Panc1 (cell line): ENCODE data around the gene NT5C2. TPM values are rescaled to one million over a fixed set of nuclear protein-coding genes. Genes with fewer than 3 reads are reported as not detected.

Source experiments
- ATAC-seq: fragments of 200-7000 bp; cut with Tn5 transposase; 2 replicates; pipeline ENCODE4 v1.9.1; 2020; ENCODE audit warnings: mild to moderate bottlenecking, moderate library complexity
- BruUV-seq: library from RNA; stranded (reverse); fragments of 400-500 nt; replicated peaks from 2 replicates; lab custom pipeline; 2021; lab: Mats Ljungman, UMichigan
- CTCF ChIA-PET: fragments of 300-600 bp; sonication (Branson Sonifier 250); formaldehyde crosslinking; loops from one replicate; lab custom pipeline; 2022; ENCODE audit warnings: antibody characterized with exemption; lab: Charles Lee
- POLR2A ChIA-PET: fragments of 300-600 bp; sonication (Branson Sonifier 250); formaldehyde crosslinking; loops from one replicate; lab custom pipeline; 2022; ENCODE audit warnings: antibody characterized with exemption; lab: Charles Lee
- DNase-seq: peaks from one replicate; pipeline ENCODE4 v3.0.0-alpha.2; 2010; ENCODE audit warnings: low read depth, low spot score
- H3K27ac ChIP-seq: 2 replicates; pipeline ENCODE4 v1.5.1; 2011; ENCODE audit warnings: mild to moderate bottlenecking, low read length, inconsistent platforms
- H3K27me3 ChIP-seq: fragments of 200-500 bp; sonication (Bioruptor generic); 2 replicates; pipeline ENCODE4 v1.6.0; 2014; ENCODE audit warnings: low read length, inconsistent platforms; ENCODE audit not compliant: control insufficient read depth, insufficient read depth
- H3K36me3 ChIP-seq: fragments of 200-500 bp; sonication (Bioruptor generic); 2 replicates; pipeline ENCODE4 v1.5.1; 2014; ENCODE audit warnings: inconsistent platforms, mild to moderate bottlenecking, low read length, moderate library complexity; ENCODE audit not compliant: control insufficient read depth, insufficient read depth
- H3K4me1 ChIP-seq: 2 replicates; pipeline ENCODE4 v1.5.1; 2011; ENCODE audit warnings: inconsistent platforms, mild to moderate bottlenecking, low read length, moderate library complexity; ENCODE audit not compliant: control insufficient read depth, insufficient read depth
- H3K4me3 ChIP-seq, 2 experiments: 2 replicates each; pipeline ENCODE4 v1.5.1; 2011 to 2012; ENCODE audit warnings: low read depth in 2 of 2, low read length in 2 of 2, mild to moderate bottlenecking in 2 of 2, inconsistent platforms in 1 of 2, moderate library complexity in 1 of 2
- H3K9me3 ChIP-seq: fragments of 200-500 bp; sonication (Bioruptor generic); 2 replicates; pipeline ENCODE4 v1.5.1; 2014; ENCODE audit warnings: low read depth, mild to moderate bottlenecking, inconsistent platforms, low read length, moderate library complexity; ENCODE audit not compliant: control insufficient read depth, insufficient read depth
- CTCF ChIP-seq: fragments of 450-650 bp; IDR thresholded peaks from 2 replicates; pipeline ENCODE4 v1.5.1; 2017; ENCODE audit warnings: mild to moderate bottlenecking
- POLR2AphosphoS5 ChIP-seq: IDR thresholded peaks from 2 replicates; pipeline ENCODE4 v1.6.1; 2012; ENCODE audit warnings: mild to moderate bottlenecking, low read depth, low read length, moderate library complexity
- SIN3A ChIP-seq: IDR thresholded peaks from 2 replicates; pipeline ENCODE4 v1.6.1; 2012; ENCODE audit warnings: low read depth, mild to moderate bottlenecking, low read length, moderate library complexity, borderline replicate concordance; ENCODE audit not compliant: insufficient read depth
- TCF7L2 ChIP-seq: IDR thresholded peaks from 2 replicates; pipeline ENCODE4 v1.6.1; 2011; ENCODE audit warnings: mild to moderate bottlenecking, low read depth, low read length, inconsistent platforms
- in situ Hi-C: cut with HindIII; loops from 2 replicates; pipeline ENCODE4 v1.10.0; 2016; ENCODE audit warnings: low sequenced_read_pairs, low pct_unique_long_range_greater_than_20kb
- intact Hi-C: fragments of 100-400 bp; cut with micrococcal nuclease; formaldehyde crosslinking; loops from one replicate; pipeline ENCODE4 v1.10.0; 2022; ENCODE audit not compliant: unreplicated experiment
- total RNA-seq: library from RNA; stranded (reverse); gene quantifications from one replicate; pipeline ENCODE4 v1.2.1, GENCODE V29; 2021; ENCODE audit not compliant: unreplicated experiment
- TF ChIP-seq, protein P1 (sequence below), 2 experiments: IDR thresholded peaks; 2 replicates each; pipeline ENCODE4 v1.6.1; 2011 to 2012; ENCODE audit warnings: low read depth in 2 of 2, control low read depth in 1 of 2, low read length in 1 of 2, mild to moderate bottlenecking in 1 of 2, moderate library complexity in 1 of 2; ENCODE audit not compliant: insufficient read depth in 1 of 2

Gene NT5C2
- total RNA-seq, 1 experiment from 2014 or later: 150 TPM

GRCh38 chr10:103202319-103202718, 9.2 kb upstream of the NT5C2 start:
- no peaks in the 10 kb centered on the region for H3K9me3 ChIP-seq
- ChIA-PET CTCF (no interaction called here), POLR2A (no interaction called here)
- DNase-seq: no peak
- H3K27me3 ChIP-seq: no peaks in the 10 kb centered on the region
- intact Hi-C loops (no loop called here), in situ Hi-C loops (no loop called here)
- ATAC-seq: no peak
- TF ChIP-seq CTCF (no peak), SIN3A (no peak), POLR2AphosphoS5 (no peak), TCF7L2 (no peak)
- TF ChIP-seq, protein P1, sequence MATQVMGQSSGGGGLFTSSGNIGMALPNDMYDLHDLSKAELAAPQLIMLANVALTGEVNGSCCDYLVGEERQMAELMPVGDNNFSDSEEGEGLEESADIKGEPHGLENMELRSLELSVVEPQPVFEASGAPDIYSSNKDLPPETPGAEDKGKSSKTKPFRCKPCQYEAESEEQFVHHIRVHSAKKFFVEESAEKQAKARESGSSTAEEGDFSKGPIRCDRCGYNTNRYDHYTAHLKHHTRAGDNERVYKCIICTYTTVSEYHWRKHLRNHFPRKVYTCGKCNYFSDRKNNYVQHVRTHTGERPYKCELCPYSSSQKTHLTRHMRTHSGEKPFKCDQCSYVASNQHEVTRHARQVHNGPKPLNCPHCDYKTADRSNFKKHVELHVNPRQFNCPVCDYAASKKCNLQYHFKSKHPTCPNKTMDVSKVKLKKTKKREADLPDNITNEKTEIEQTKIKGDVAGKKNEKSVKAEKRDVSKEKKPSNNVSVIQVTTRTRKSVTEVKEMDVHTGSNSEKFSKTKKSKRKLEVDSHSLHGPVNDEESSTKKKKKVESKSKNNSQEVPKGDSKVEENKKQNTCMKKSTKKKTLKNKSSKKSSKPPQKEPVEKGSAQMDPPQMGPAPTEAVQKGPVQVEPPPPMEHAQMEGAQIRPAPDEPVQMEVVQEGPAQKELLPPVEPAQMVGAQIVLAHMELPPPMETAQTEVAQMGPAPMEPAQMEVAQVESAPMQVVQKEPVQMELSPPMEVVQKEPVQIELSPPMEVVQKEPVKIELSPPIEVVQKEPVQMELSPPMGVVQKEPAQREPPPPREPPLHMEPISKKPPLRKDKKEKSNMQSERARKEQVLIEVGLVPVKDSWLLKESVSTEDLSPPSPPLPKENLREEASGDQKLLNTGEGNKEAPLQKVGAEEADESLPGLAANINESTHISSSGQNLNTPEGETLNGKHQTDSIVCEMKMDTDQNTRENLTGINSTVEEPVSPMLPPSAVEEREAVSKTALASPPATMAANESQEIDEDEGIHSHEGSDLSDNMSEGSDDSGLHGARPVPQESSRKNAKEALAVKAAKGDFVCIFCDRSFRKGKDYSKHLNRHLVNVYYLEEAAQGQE (IDR thresholded peaks at IDR 0.05; ENCODE audit: insufficient read depth in 1 of 2, low read depth in 2 of 2, low read length in 1 of 2): no peak
- H3K4me1 ChIP-seq: peaks cover 17% of the 10 kb centered on the region
- BruUV-seq: no TSS peak
- no peaks in the 10 kb centered on the region for H3K36me3 ChIP-seq
- H3K4me3 ChIP-seq: no peak overlapping the region
- no peak overlapping the region; the same call in 1 of the 2 replicates for H3K27ac ChIP-seq

DNA sequence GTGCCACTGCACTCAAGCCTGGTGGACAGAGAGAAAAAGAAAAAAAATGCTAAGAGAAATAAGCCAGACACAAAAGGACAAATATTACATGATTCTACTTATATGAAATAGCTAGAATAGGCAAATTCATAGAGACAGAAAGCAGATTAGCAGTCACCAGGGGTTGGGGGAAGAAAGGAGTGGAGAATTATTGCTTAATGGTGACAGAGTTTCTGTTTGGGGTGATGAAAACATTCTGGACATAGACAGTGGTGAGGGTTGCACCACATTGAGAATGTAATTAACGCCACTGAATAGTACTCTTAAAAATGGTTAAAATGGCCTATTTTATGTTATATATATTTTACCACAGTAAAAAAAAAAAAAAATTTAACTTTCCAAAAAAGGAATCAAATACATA, 6.4 kb upstream of the NT5C2 start:
- Histone ChIP-seq H3K27me3 (no peaks in the 10 kb centered on the region), H3K4me1 (peaks cover 24% of the 10 kb centered on the region), H3K27ac (no peak overlapping the region; the same call in 1 of the 2 replicates), H3K9me3 (no peaks in the 10 kb centered on the region), H3K4me3 (no peak overlapping the region), H3K36me3 (no peaks in the 10 kb centered on the region)
- DNase-seq (no peak), ATAC-seq (no peak)
- TF ChIP-seq CTCF (no peak), SIN3A (no peak), POLR2AphosphoS5 (no peak), TCF7L2 (no peak)
- TF ChIP-seq, protein P1 (IDR thresholded peaks at IDR 0.05; ENCODE audit: insufficient read depth in 1 of 2, low read depth in 2 of 2, low read length in 1 of 2): no peak
- BruUV-seq: no TSS peak
- in situ Hi-C loops (no loop called here), intact Hi-C loops (no loop called here)
- ChIA-PET CTCF (no interaction called here), POLR2A (no interaction called here)
